ENCODE data around the gene ANO3. TPM values are rescaled to one million over a fixed set of nuclear protein-coding genes. Genes with fewer than 3 reads are reported as not detected.
A peak's percentile ranks its signal among the peaks of the same experiment; 100 is the strongest.

ANO3 gene
- polyA plus RNA-seq, 3 donors: not detected

- H2AFZ ChIP-seq (ENCODE audit: insufficient read depth, low read depth, low read length, poor library complexity, severe bottlenecking): no peak overlapping the region
- H3K4me2 ChIP-seq (replicated peaks; ENCODE audit: extremely low read depth, low read length, poor library complexity, severe bottlenecking): no peak overlapping the region
- 100% methylated on average over 2 of the region's 8 CpGs for WGBS (ENCODE audit: insufficient coverage)
These were observed 318.0 kb downstream of the ANO3 start for GRCh38 chr11:26649884-26650283.

GRCh38 chr11:26651916-26652315 is 320.0 kb downstream of the ANO3 start:
- Histone ChIP-seq H3K9ac (ENCODE audit: insufficient read depth, low read length, poor library complexity, severe bottlenecking) (no peak overlapping the region), H3K79me2 (ENCODE audit: insufficient read depth, low read length) (no peaks in the 10 kb centered on the region), H3K4me2 (replicated peaks; ENCODE audit: extremely low read depth, low read length, poor library complexity, severe bottlenecking) (no peak overlapping the region), H3K27me3 (ENCODE audit: control insufficient read depth in 2 of 2, insufficient read depth in 2 of 2, low read length in 2 of 2) (no peaks in the 10 kb centered on the region), H2AFZ (ENCODE audit: insufficient read depth, low read depth, low read length, poor library complexity, severe bottlenecking) (no peak overlapping the region), H3K4me1 (ENCODE audit: control insufficient read depth in 1 of 2, insufficient read depth in 2 of 2, low read length in 2 of 2) (no peaks in the 10 kb centered on the region), H3K36me3 (replicated peaks in 1 of 2; ENCODE audit: control insufficient read depth in 1 of 2, insufficient read depth in 2 of 2, low read length in 2 of 2) (no peaks in the 10 kb centered on the region), H3K9me3 (replicated peaks in 1 of 2; ENCODE audit: control insufficient read depth in 1 of 2, insufficient read depth in 1 of 2, low read length in 2 of 2) (no peaks in the 10 kb centered on the region), H3K4me3 (replicated peaks in 1 of 3; ENCODE audit: low read depth in 2 of 3, low read length in 3 of 3) (no peak overlapping the region), H4K20me1 (ENCODE audit: insufficient read depth, low read length) (no peaks in the 10 kb centered on the region), H3K27ac (ENCODE audit: low read depth in 1 of 2, low read length in 2 of 2) (no peak overlapping the region)
- H3K4me3 Mint-ChIP-seq: no peak overlapping the region
- no peaks in the 10 kb centered on the region for H3K36me3 Mint-ChIP-seq
- intact Hi-C loops (cut with micrococcal nuclease): no loop called here
- H3K4me1 Mint-ChIP-seq: no peaks in the 10 kb centered on the region
- peaks cover 0 to 2% (median 0%) of the 10 kb centered on the region in 3 donors for H3K27me3 Mint-ChIP-seq (ENCODE audit: low read depth in 3 of 3)
- 76% methylated on average over 4 of the region's 6 CpGs for WGBS (ENCODE audit: insufficient coverage)
- H3K27ac Mint-ChIP-seq: no peak overlapping the region
- DNase-seq: no peak
- no peak for TF ChIP-seq CTCF (IDR thresholded peaks at IDR 0.05)
- H3K9me3 Mint-ChIP-seq: no peaks in the 10 kb centered on the region

More at GRCh38 chr11:26649884-26650283, 318.0 kb downstream of the ANO3 start:
- Histone ChIP-seq H3K79me2 (ENCODE audit: insufficient read depth, low read length) (no peaks in the 10 kb centered on the region), H3K4me1 (ENCODE audit: control insufficient read depth in 1 of 2, insufficient read depth in 2 of 2, low read length in 2 of 2) (no peaks in the 10 kb centered on the region), H3K9me3 (replicated peaks in 1 of 2; ENCODE audit: control insufficient read depth in 1 of 2, insufficient read depth in 1 of 2, low read length in 2 of 2) (no peaks in the 10 kb centered on the region), H3K4me3 (replicated peaks in 1 of 3; ENCODE audit: low read depth in 2 of 3, low read length in 3 of 3) (no peak overlapping the region), H4K20me1 (ENCODE audit: insufficient read depth, low read length) (no peaks in the 10 kb centered on the region), H3K27me3 (ENCODE audit: control insufficient read depth in 2 of 2, insufficient read depth in 2 of 2, low read length in 2 of 2) (no peaks in the 10 kb centered on the region), H3K27ac (ENCODE audit: low read depth in 1 of 2, low read length in 2 of 2) (no peak overlapping the region), H3K36me3 (replicated peaks in 1 of 2; ENCODE audit: control insufficient read depth in 1 of 2, insufficient read depth in 2 of 2, low read length in 2 of 2) (no peaks in the 10 kb centered on the region), H3K9ac (ENCODE audit: insufficient read depth, low read length, poor library complexity, severe bottlenecking) (no peak overlapping the region)
- intact Hi-C loops (cut with micrococcal nuclease): no loop called here
- no peak for DNase-seq
- no peaks in the 10 kb centered on the region for H3K9me3 Mint-ChIP-seq
- H3K36me3 Mint-ChIP-seq: no peaks in the 10 kb centered on the region
- H3K27me3 Mint-ChIP-seq (ENCODE audit: low read depth in 3 of 3): peaks cover 0 to 2% (median 0%) of the 10 kb centered on the region in 3 donors
- no peaks in the 10 kb centered on the region for H3K4me1 Mint-ChIP-seq
- H3K4me3 Mint-ChIP-seq: no peak overlapping the region
- H3K27ac Mint-ChIP-seq: no peak overlapping the region
- TF ChIP-seq CTCF (IDR thresholded peaks at IDR 0.05): peak; percentile 46
